Urinary bladder (tissue), 4 donors: ENCODE data around the gene E2F8. TPM values are rescaled to one million over a fixed set of nuclear protein-coding genes. Genes with fewer than 3 reads are reported as not detected.

Experiments
- DNase-seq: peaks from one replicate; pipeline ENCODE4 v3.0.0-alpha.2; 2015; ENCODE audit errors: extremely low spot score
- H3K27ac ChIP-seq: one replicate; pipeline ENCODE4 v1.5.1; 2013; ENCODE audit warnings: low read depth, mild to moderate bottlenecking, moderate library complexity
- H3K36me3 ChIP-seq: one replicate; pipeline ENCODE4 v1.6.1; 2013; ENCODE audit warnings: mild to moderate bottlenecking, moderate library complexity; ENCODE audit not compliant: insufficient read depth
- H3K4me1 ChIP-seq: one replicate; pipeline ENCODE4 v1.6.1; 2013; ENCODE audit warnings: mild to moderate bottlenecking, moderate library complexity; ENCODE audit not compliant: insufficient read depth
- H3K4me3 ChIP-seq: one replicate; pipeline ENCODE4 v1.5.1; 2013; ENCODE audit warnings: low read depth, low read length
- WGBS: extraction: QIAGEN DNeasy Blood & Tissue Kit; methylation state at CpG from one replicate; pipeline ENCODE4 v1.1.7; 2013; 5-methylcytosine and 5-hydroxymethylcytosine counted together
- polyA plus RNA-seq: library from polyadenylated mRNA; stranded (reverse); fragments of 200-250 nt; gene quantifications from one replicate; pipeline ENCODE4 v1.2.3, GENCODE V29; 2013
- total RNA-seq: library from RNA; depleted of rRNA; stranded (reverse); fragments of >200 nt; gene quantifications from one replicate; pipeline ENCODE4 v1.2.3, GENCODE V29; 2014
- donor health status: healthy with polysubstance abuse.
- donor health status: healthy.

The E2F8 gene
- total and polyA plus RNA-seq, 2 donors, result 0.41 to 4.8 TPM

DNA sequence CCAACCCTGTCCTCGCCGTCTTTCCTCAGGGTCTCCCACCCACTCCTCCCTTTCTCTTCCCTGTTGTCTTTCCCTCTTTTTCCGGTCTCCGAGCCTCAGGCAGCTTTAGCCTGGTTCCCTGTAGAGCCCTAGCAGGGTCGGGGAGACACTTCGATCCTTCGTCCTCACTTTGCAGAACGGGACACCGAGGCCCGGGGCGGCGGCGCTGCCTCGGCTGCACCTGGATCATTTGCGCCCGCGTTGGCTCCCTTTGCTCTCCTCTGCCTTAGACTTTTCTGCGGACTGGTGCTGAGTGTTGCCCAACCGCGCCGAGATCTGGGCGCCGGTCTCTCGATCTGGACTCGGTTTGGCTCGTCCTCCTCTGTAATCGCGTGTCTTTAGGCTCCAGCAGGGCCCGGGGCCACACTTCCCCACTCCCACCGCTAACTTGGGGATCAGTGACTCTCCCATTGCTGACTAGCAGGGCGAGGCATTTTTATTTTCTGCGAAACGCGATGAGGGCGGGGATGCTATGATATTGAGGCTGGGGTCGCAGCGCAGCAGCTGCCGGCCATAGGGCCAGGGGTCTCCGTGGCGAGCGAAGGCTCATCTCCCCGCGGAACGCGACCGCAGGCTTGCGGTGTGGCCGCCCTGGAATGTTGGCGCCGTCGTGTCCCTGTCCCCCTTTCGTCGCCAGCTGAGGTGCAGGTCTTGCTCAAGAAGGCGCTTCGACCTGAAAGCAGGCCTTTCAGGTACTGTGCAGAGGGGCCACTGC, 1.6 kb upstream of the E2F8 start:
- Histone ChIP-seq H3K36me3 (no peaks in the 10 kb centered on the region), H3K4me1 (no peaks in the 10 kb centered on the region), H3K4me3 (no peak overlapping the region), H3K27ac (peak overlapping the region; percentile 12)
- WGBS, result 10% methylated on average over 55 of the region's 55 CpGs
- no peak for DNase-seq

DNA sequence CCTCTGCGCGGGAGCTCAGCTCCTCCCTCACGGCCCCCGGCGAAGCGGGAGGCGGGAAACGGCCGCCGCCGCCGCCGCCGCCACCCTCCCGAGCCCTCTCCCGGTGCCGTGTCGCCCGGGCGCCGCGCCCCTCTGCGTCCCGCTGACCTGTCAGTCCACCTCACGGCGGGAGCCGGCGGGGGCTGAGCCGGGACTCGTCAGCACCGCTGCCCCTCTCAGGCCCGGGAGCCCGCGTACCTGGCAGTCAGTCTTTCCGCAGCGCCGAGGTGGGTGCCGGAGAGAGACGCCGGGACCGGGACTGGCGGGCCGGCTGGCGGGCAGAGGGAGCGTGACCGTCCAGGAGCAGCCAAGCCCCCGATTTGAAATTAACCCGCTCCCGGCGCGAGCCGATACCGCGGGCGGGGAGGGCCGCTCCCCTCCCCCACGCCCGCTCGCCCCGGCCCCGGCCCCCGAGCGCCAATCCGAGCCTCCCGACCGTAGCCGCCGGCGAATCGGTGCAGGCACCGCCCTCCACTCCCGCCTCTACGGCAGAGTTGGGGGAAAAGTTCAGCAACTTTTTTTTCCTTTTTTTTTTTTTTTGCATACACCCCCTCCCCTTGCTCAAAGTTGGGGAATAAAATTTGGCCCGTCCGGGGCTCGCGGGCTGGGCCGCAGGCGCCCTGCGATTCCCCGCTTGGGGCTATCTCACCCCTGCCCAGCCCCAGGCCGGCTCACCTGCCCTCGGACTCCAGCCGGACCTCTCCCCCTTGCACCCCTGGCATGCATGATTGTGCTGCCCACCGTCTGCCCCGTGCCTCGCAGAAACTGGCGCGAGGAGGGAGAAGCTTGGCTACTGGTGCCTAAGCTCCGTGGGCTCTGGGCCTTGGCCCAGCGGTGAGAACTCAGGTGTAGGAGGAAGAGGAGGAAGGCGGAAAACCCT, 774 bp upstream of the E2F8 start:
- DNase-seq, result no peak
- H3K27ac ChIP-seq, result peak overlapping the region; percentile 12
- WGBS, result under 1% methylated on average over 92 of the region's 92 CpGs
- no peaks in the 10 kb centered on the region for H3K36me3 ChIP-seq
- peak overlapping the region; percentile 68 for H3K4me3 ChIP-seq
- H3K4me1 ChIP-seq, result no peaks in the 10 kb centered on the region

DNA sequence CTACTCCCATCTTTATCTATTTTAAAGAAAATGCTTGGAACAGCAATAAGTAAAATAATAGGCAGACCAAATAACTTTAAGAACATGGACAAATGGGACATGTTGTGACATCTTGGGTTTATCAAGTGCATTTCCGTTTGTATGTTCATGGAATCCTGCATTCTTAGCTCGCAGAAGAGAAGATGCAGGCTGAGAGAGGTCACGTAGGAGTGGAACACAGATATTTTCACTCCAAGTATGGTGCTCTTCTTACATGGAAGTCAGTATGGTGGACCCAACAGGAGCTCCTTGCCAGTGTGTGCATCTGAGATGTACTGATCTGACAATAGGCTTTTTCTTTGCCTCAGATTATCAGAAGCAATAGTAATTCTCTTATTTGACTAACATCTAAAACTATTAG, 1.7 kb downstream of the E2F8 start:
- no peak overlapping the region for H3K27ac ChIP-seq
- H3K36me3 ChIP-seq, result no peaks in the 10 kb centered on the region
- DNase-seq, result no peak
- WGBS, result 90% methylated on average over 3 of the region's 3 CpGs
- H3K4me3 ChIP-seq, result no peak overlapping the region
- H3K4me1 ChIP-seq, result no peaks in the 10 kb centered on the region

DNA sequence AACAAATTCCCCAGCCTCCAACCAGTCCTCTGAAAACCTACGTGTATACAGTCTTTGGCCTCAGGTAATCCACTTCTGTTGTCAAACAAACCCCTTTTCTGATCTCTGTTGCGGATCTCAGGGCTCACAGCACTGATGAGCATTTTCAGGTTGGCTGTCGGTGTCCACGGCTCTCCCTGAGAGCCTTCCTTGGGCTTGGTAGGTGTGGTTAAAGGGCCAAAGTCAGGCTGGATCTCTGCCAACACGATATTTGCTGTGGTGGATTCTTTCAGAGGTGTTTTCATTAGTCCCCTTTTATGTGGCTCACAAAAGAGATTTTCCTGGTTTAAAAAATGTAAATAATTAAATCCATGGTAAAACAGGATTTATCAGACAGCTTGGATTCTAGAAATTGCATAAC, 2.9 kb downstream of the E2F8 start:
- Histone ChIP-seq H3K27ac (no peak overlapping the region), H3K4me3 (no peak overlapping the region), H3K36me3 (no peaks in the 10 kb centered on the region), H3K4me1 (no peaks in the 10 kb centered on the region)
- no peak for DNase-seq
- WGBS, result 62% methylated on average over 5 of the region's 5 CpGs

DNA sequence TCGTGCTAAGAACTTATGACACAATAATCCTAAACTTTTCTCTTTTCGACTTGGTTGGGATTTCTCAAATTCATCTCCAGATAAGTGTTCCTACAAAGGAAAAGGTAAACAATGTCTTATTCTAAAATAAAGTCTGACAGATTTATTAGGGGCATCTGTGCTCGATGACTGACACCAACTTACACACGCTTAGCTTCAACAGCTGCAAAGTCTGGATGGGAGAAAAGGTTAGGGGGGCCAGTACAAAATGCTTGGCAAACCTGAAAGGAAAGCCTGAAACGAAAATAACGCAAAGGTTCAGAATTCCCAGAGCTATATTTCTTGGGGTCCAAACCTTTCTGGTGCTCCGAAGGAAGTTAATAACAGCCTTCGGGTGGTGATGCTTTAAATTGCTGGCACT, 3.4 kb downstream of the E2F8 start:
- Histone ChIP-seq H3K36me3 (no peaks in the 10 kb centered on the region), H3K27ac (no peak overlapping the region), H3K4me1 (no peaks in the 10 kb centered on the region), H3K4me3 (no peak overlapping the region)
- DNase-seq, result no peak
- 72% methylated on average over 8 of the region's 8 CpGs for WGBS

DNA sequence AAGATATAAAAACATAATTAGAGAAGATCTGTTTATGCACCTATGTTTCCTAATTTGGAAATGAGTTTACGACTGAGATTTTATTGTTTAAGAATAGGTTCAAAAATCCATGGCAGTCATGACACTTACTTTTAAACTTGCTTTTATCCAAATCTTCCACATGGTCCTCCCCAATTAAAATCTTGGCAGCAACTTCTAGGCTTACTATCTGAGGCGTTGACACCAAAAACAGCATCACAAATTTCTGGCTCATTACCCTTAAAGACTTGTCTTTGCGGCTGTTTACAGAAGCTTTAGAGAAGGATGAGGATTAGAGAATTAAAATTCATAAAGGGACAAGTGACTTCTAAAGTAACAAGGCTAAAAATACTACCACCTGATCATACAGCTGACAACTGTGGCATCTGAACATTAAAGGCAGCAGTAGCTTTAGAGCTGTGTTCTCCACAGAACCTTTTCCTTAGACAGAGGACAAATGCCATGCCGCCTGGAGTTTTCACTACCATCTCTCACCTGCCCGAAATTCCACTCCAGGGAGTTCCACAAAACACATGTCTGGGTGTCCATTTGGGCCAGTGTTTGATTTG, 6.4 kb downstream of the E2F8 start:
- Histone ChIP-seq H3K4me3 (no peak overlapping the region), H3K36me3 (no peaks in the 10 kb centered on the region), H3K4me1 (no peaks in the 10 kb centered on the region), H3K27ac (no peak overlapping the region)
- no peak for DNase-seq
- WGBS, result 98% methylated on average over 5 of the region's 5 CpGs

DNA sequence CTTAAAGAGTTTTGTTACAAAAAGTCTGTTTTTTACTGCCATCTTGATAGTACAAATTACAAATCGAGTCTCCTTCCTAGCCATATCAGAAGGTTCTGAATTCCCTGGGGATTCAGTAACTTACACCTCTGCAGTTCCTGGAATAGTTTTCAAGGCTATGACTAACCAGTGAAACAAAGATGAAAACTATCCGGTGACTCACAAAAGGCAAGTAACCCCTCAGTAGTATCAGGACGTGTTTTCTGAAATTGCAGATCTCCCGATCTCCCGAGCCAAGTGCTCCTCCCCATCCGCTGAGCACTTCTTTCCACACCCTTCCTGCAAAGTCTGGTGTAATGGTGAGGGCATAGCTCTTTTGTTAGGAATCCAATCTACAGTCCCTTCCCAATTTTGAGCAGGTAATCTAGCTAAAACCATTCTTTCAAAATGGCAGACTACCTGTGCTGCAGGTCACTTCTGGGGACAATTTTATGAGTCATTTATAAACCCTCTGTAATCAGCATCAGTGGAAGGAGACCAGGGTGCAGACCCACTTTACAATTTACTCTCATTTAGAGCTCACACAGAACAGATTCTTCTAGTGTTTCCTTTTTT, 7.7 kb downstream of the E2F8 start:
- Histone ChIP-seq H3K4me3 (no peak overlapping the region), H3K27ac (no peak overlapping the region), H3K36me3 (no peaks in the 10 kb centered on the region), H3K4me1 (no peaks in the 10 kb centered on the region)
- DNase-seq, result no peak
- WGBS, result 62% methylated on average over 6 of the region's 6 CpGs

DNA sequence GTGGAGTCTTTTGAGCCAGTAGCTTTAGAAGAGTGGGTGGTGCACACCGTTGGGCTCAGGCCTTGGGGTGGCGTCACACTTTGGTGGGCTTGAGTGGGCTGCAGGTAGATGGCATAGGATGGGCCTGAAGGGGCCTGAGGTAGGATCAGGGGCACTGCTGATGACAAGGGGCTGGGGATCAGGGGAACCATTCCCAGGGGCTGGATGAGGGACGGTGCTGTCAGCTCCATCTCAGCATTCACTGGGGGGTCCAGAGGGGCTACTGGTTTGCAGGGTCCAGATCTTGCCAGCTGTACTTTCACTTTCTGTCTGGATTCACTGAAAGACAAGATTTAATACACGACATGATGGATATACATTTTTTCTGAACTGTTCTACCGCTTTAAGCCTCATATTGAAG, 11.1 kb downstream of the E2F8 start:
- WGBS, result 90% methylated on average over 5 of the region's 5 CpGs
- no peak for DNase-seq
- Histone ChIP-seq H3K36me3 (no peaks in the 10 kb centered on the region), H3K27ac (no peak overlapping the region), H3K4me3 (no peak overlapping the region), H3K4me1 (no peaks in the 10 kb centered on the region)

DNA sequence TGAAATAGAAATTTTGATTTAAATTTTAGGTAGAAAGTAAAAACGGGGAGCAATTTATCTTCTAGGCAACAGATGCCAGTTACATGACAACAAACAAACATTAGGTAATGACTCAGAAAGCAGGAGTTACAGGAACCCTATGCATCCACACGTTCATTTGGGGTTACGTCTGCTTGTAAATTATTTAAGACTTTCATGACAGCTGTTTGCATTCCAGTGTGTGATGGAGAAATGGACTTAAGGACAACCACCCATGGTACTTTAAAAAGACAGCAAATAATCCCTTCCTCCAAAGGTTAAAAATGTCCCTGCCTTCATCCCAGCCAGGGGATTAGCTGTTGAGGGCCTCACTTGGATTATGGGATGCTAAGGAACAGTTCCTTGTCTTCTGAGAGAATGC, 11.8 kb downstream of the E2F8 start:
- no peak overlapping the region for H3K4me3 ChIP-seq
- 73% methylated on average over 3 of the region's 3 CpGs for WGBS
- DNase-seq, result no peak
- no peaks in the 10 kb centered on the region for H3K36me3 ChIP-seq
- H3K4me1 ChIP-seq, result no peaks in the 10 kb centered on the region
- no peak overlapping the region for H3K27ac ChIP-seq

DNA sequence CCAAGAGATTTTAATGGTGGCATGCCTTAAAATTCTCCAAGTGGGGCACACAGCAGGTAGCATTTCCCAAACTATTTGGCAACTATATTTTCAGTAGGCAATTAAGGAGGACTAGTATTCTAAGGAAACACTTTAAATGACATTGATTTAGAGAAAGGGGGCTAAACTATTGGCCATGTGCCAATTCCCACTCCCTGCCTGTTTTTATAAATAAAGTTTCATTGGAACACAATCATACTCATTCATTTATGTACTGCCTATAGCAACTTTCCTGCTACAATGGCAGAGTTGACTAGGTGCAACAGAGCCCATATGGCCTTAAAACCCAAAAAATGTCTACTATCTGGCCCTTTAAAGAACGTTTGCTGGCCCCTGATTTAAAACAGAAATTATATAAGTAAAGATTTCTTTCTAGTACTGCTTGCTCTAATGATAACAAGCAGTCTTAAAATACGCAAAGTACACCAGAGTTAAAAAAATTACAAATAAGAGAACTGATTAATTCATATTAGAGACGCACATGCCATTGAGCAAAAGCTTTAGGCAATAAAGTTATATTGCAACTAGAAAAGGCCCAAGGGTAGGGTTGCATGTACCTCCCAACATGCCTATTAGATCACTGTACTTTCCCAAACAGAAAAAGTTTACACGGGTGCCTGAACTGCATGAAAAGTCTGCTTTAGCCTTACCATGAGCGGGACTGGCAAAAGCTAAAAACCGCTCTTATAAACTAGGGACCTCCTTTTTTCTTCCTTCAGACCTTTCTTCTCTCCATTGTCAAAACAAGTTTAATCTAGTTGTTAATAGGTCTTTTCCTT, 14.2 kb downstream of the E2F8 start:
- Histone ChIP-seq H3K4me3 (no peak overlapping the region), H3K27ac (no peak overlapping the region)
- 90% methylated on average over 6 of the region's 6 CpGs for WGBS

DNA sequence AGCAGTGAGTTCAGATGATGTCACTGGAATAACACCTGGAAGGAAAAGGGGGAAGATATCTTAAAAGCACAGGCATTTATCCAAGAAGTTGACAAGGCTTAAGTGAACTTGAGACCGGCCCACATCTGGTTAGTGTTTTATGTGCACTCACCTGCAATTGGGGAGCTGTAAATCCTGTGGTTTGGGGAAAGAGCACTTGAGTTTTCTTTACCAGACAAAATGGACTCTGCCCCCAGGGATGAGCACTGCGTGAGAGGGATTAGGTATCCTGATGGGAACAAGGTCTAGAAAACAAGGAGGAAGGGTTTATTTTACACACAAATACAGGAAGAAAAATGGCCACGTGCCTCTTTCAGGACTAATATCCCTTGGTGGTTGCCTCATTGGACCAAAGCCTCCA, 15.2 kb downstream of the E2F8 start:
- Histone ChIP-seq H3K4me3 (no peak overlapping the region), H3K36me3 (no peaks in the 10 kb centered on the region), H3K4me1 (no peaks in the 10 kb centered on the region), H3K27ac (no peak overlapping the region)
- WGBS, result 94% methylated on average over 3 of the region's 3 CpGs
- DNase-seq, result no peak

More for the DNA sequence above, 14.2 kb downstream of the E2F8 start:
- H3K36me3 ChIP-seq, result no peaks in the 10 kb centered on the region
- DNase-seq, result no peak
- H3K4me1 ChIP-seq, result no peaks in the 10 kb centered on the region

DNA sequence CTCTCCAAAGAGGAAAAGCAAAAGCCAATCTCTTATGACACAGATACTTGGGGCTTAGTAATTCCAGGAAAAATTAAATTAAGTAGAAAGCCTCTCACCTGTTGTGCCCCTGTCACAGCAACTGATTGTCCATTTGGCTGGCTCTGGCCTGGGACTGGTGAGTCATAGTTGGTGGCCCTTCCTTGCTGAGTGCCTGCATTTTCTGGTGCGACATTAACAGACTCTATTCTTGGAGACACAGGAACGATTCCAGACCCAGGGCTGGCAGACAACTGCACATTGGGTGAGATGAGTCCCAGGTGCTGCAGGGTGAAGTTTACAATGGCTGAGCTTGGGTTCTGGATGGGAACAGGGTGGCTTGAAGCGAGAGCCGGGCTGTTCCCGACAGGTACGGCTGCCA, 15.6 kb downstream of the E2F8 start:
- H3K4me1 ChIP-seq, result no peaks in the 10 kb centered on the region
- no peak for DNase-seq
- H3K4me3 ChIP-seq, result no peak overlapping the region
- H3K36me3 ChIP-seq, result no peaks in the 10 kb centered on the region
- no peak overlapping the region for H3K27ac ChIP-seq
- 92% methylated on average over 6 of the region's 6 CpGs for WGBS
